Astrocyte of the cerebellum (primary cell): ENCODE data around the gene SERF2.
"Not testable (repeated sequence)": the region's sequence is repeated elsewhere in the genome, so short reads cannot be mapped to it uniquely, and the experiment has no call there.

ENCODE experiments used
- DNase-seq: peaks from one replicate; pipeline ENCODE4 v3.0.0-alpha.2; 2011; ENCODE audit warnings: low read depth
- H3K4me3 ChIP-seq: 2 replicates; pipeline ENCODE4 v1.5.1; 2011; ENCODE audit warnings: mild to moderate bottlenecking, low read depth, low read length, moderate library complexity
- CTCF ChIP-seq: IDR thresholded peaks from 2 replicates; pipeline ENCODE4 v1.5.1; 2012; ENCODE audit warnings: low read length, low read depth, moderate library complexity, mild to moderate bottlenecking; ENCODE audit errors: missing control alignments
- in situ Hi-C: cut with HindIII; loops from 2 replicates; pipeline ENCODE4 v1.10.0; 2017; ENCODE audit warnings: low sequenced_read_pairs

SERF2 gene

GRCh38 chr15:43821505-43821904 lies 29.4 kb downstream of the SERF2 start:
- no peak for DNase-seq
- in situ Hi-C loops: no loop called here
- no peak for TF ChIP-seq CTCF
- H3K4me3 ChIP-seq: no peak overlapping the region

GRCh38 chr15:43824302-43825246 lies 32.5 kb downstream of the SERF2 start, which contains the start of gene MFAP1:
Gene MFAP1 (minus strand): TSS chr15:43824690. CDS start chr15:43824569, 121 bp downstream.
- peak; percentile 91 for DNase-seq
- H3K4me3 ChIP-seq: peak within 1 kb of the TSS; percentile 89
- no peak for TF ChIP-seq CTCF
- in situ Hi-C loops: no loop called here

DNA sequence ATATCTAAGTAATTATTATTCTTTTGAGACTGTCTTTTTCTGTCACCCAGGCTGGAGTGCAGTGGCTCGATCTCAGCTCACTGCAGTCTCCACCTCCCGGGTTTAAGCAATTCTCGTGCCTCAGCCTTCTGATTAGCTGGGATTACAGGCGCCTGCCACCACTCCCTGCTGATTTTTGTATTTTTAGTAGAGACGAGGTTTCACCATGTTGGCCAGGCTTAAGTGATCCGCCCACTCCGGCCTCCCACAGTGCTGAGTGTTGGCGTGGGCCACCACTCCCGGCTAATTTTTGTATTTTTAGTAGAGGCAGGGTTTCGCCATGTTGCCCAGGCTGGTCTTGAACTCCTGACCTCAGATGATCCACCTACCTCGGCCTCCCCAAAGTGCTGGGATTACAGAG lies 33.2 kb downstream of the SERF2 start:
- H3K4me3 ChIP-seq, in situ Hi-C loops, DNase-seq: not testable (repeated sequence)

DNA sequence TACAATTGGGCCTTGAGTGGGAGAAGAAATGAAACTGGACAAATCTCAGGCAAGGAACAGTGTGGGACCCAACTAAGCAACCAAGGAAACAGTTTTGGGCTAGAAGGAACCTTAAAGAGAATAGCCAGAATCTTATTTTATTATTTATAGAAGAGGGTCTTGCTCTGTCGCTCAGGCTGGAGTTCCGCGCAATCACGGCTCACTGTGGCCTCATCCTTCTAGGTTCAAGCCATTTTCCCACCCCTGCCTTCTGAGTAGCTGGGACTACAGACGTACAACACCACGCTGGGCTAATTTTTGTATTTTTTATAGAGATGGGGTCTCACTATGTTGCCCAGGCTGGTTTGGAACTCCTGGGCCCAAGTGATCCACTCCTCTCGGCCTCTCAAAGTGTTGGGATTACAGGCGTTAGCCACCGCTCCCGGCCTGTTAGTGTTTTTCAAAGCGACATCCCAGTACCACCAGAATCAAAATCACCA lies 33.9 kb downstream of the SERF2 start:
- no peak for DNase-seq
- in situ Hi-C loops: no loop called here
- no peak for TF ChIP-seq CTCF
- H3K4me3 ChIP-seq: peak overlapping the region; percentile 48

DNA sequence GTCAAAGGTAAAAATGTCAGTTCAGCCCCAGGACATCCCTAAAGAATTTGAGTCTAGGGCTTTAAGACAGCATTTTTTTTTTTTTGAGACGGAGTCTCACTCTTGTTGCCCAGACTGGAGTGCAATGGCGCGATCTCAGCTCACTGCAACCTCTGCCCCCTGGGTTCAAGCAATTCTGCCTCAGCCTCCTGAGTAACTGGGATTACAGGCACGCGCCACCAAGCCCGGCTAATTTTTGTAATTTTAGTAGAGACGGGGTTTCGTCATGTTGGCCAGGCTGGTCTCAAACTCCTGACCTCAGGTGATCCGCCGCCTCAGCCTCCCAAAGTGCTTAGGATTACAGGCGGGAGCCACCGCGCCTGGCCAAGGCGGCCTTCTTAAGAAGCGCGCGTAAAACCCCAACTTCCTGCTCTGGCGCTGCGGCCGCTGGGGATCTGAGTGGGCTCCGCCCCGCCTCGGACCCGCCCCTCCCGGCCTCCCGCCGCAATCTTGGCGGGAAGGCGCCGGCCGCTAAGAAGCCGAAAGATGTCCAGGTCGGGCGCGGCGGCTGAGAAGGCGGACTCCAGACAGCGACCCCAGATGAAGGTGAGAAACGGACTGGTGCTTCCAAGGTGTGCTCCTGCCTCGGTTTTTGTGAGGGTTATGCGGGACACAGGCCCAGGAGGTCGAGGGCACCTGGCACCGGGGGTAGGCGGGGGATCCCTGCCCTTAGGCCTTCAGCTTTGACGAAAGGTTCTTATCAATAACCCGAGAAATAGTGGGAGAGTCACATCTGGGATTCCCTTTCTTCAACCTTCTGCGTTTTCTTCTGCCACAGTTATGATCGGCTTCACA lies 34.6 kb downstream of the SERF2 start, which contains the start of gene WDR76:
Gene WDR76 (plus strand): TSS at position 495 of the 834 bp plus-strand sequence. CDS start 31 bp downstream, at position 526.
- DNase-seq: peak; percentile 58
- no peak for TF ChIP-seq CTCF
- in situ Hi-C loops: no loop called here
- peak within 1 kb of the TSS; percentile 48 for H3K4me3 ChIP-seq

GRCh38 chr15:43828061-43828657 lies 36.0 kb downstream of the SERF2 start:
- no peak for DNase-seq
- H3K4me3 ChIP-seq: peak overlapping the region; percentile 7
- no peak for TF ChIP-seq CTCF
- in situ Hi-C loops: no loop called here

DNA sequence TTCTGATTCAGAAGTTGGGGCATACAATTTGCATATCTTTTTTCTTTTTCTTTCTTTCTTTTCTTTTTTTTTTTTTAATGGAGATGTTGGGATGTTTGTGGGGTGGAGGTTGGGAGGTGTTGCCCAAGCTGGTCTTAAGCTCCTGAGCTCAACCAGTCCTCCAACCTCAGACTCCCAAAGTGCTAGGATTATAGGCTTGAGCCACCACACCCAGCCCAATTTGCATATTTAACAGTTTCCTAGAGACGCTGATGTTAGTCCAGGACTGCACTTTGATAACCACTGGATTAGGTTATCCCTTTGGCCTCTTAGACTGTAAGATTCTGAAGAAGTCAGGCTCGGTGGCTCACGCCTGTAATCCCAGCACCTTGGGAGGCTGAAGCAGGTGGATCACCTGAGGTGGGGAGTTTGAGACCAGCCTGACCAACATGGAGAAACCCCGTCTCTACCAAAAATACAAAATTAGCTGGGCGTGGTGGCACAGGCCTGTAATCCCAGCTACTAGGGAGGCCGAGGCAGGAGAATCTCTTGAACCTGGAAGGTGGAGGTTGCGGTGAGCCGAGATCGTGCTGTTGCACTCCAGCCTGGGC lies 37.9 kb downstream of the SERF2 start:
- DNase-seq, in situ Hi-C loops, H3K4me3 ChIP-seq: not testable (repeated sequence)

DNA sequence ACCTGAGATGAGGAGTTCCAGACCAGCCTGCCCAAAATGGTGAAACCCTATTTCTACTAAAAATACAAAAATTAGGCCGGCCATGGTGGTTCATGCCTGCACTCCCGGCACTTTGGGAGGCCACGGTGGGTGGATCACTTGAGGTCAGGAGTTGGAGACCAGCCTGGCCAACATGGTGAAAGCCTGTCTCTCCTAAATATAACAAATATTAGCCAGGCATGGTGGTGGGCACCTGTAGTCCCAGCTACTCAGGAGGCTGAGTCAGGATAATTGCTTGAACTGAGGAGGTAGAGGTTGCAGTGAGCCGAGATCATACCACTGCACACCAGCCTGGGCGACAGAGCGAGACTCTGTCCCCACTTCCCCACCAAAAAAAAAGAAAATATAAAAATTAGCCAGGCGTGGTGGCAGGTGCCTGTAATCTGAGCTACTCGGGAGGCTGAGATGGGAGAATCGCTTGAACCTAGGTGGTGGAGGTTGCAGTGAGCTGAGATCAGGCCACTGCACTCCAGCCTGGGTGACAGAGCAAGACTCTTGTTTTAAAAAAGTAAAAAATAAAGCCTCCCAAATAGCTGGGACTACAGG lies 38.7 kb downstream of the SERF2 start:
- DNase-seq, in situ Hi-C loops, H3K4me3 ChIP-seq: not testable (repeated sequence)

DNA sequence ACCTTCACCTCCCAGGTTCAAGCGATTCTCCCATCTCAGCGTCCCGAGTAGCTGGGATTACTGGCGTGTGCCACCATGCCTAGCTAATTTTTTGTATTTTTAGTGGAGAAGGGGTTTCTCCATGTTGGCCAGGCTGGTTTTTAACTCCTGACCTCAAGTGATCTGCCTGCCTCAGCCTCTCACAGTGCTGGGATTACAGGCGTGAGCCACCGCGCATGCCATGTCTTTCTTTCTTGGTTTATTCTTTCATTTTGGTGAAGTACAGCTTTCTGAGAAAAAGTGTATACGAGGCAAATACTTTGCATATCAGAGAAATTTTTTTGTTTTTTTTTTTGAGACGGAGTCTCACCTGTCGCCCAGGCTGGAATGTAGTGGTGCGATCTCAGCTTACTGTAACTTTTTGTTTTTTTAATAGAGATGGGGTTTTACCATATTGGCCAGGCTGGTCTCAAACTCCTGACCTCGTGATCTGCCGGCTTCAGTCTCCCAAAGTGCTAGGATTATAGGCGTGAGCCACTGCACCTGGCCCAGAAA lies 39.5 kb downstream of the SERF2 start:
- H3K4me3 ChIP-seq, in situ Hi-C loops, DNase-seq: not testable (repeated sequence)
